IMR-90 (cell line): ENCODE measurements around the gene GTF2H3. TPM values are rescaled to one million over a fixed set of nuclear protein-coding genes. Genes with fewer than 3 reads are reported as not detected.

Source experiments
- ATAC-seq: fragments of 200-7000 bp; cut with Tn5 transposase; 2 replicates; pipeline ENCODE4 v1.9.1; 2020; ENCODE audit warnings: low read depth, mild to moderate bottlenecking, moderate library complexity
- BruUV-seq: library from RNA; stranded (reverse); fragments of 400-500 nt; replicated peaks from 2 replicates; lab custom pipeline; 2021; lab: Mats Ljungman, UMichigan
- CTCF ChIA-PET: fragments of 300-600 bp; formaldehyde crosslinking; extraction: SDS; loops from one replicate; lab custom pipeline; 2021; ENCODE audit warnings: antibody characterized with exemption; lab: Yijun Ruan, JAX
- POLR2A ChIA-PET: fragments of 300-600 bp; sonication (Branson Sonifier 250); formaldehyde crosslinking; loops from one replicate; lab custom pipeline; 2022; ENCODE audit warnings: antibody characterized with exemption; ENCODE audit not compliant: unreplicated experiment; lab: Charles Lee
- DNase-seq: peaks from one replicate; pipeline ENCODE4 v3.0.0; 2013
- H2AFZ ChIP-seq: replicated peaks from 2 replicates; pipeline ENCODE3; 2013; ENCODE audit warnings: low read length, mild to moderate bottlenecking; ENCODE audit not compliant: poor library complexity
- H2AK5ac ChIP-seq: 2 replicates; pipeline ENCODE4 v1.6.1; 2013; ENCODE audit warnings: low read depth, low read length, inconsistent platforms
- H2AK9ac ChIP-seq: replicated peaks from 2 replicates; pipeline ENCODE3; 2013; ENCODE audit warnings: mild to moderate bottlenecking, low read depth, low read length, moderate library complexity; ENCODE audit not compliant: poor library complexity
- H2BK120ac ChIP-seq: 2 replicates; pipeline ENCODE4 v1.6.1; 2013; ENCODE audit warnings: low read depth, low read length, inconsistent platforms
- H2BK15ac ChIP-seq: 3 replicates; pipeline ENCODE4 v1.6.1; 2013; ENCODE audit warnings: low read depth, low read length, inconsistent platforms
- H2BK20ac ChIP-seq: 2 replicates; pipeline ENCODE4 v1.6.1; 2013; ENCODE audit warnings: low read depth, mild to moderate bottlenecking, inconsistent platforms, low read length, moderate library complexity
- H2BK5ac ChIP-seq: 2 replicates; pipeline ENCODE4 v1.6.1; 2013; ENCODE audit warnings: mild to moderate bottlenecking, low read depth, low read length, inconsistent platforms; ENCODE audit not compliant: poor library complexity, severe bottlenecking
- H3K14ac ChIP-seq: replicated peaks from 2 replicates; pipeline ENCODE4 v1.6.1; 2013; ENCODE audit warnings: low read depth, low read length, inconsistent platforms
- H3K18ac ChIP-seq: 2 replicates; pipeline ENCODE4 v1.6.1; 2013; ENCODE audit warnings: low read depth, low read length, control low read depth
- H3K23ac ChIP-seq: 2 replicates; pipeline ENCODE4 v1.6.1; 2013; ENCODE audit warnings: low read depth, low read length, inconsistent platforms
- H3K27ac ChIP-seq: 2 replicates; pipeline ENCODE4 v1.5.1; 2013; ENCODE audit warnings: mild to moderate bottlenecking, control low read depth, low read length; ENCODE audit not compliant: insufficient read depth
- H3K27me3 ChIP-seq: 2 replicates; pipeline ENCODE4 v1.6.1; 2013; ENCODE audit warnings: low read length; ENCODE audit not compliant: control insufficient read depth, insufficient read depth
- H3K36me3 ChIP-seq: 2 replicates; pipeline ENCODE4 v1.6.1; 2013; ENCODE audit warnings: low read length, mixed read lengths; ENCODE audit not compliant: control insufficient read depth, insufficient read depth
- H3K4ac ChIP-seq: 2 replicates; pipeline ENCODE4 v1.6.1; 2013; ENCODE audit warnings: low read depth, low read length, inconsistent platforms
- H3K4me1 ChIP-seq: 2 replicates; pipeline ENCODE4 v1.6.1; 2013; ENCODE audit warnings: low read length, mixed read lengths; ENCODE audit not compliant: control insufficient read depth, insufficient read depth
- H3K4me2 ChIP-seq: 2 replicates; pipeline ENCODE4 v1.6.1; 2013; ENCODE audit warnings: low read depth, mild to moderate bottlenecking, control low read depth, low read length, moderate library complexity
- H3K4me3 ChIP-seq: 2 replicates; pipeline ENCODE4 v1.5.1; 2013; ENCODE audit warnings: low read depth, mild to moderate bottlenecking, control low read depth, low read length, moderate library complexity; ENCODE audit not compliant: insufficient read depth
- H3K56ac ChIP-seq: 2 replicates; pipeline ENCODE4 v1.6.1; 2013; ENCODE audit warnings: low read length, inconsistent platforms; ENCODE audit not compliant: insufficient read depth; ENCODE audit errors: extremely low read depth
- H3K79me1 ChIP-seq, 2 experiments: 2 replicates each; pipeline ENCODE4 v1.6.1; 2013; ENCODE audit warnings: low read length in 2 of 2, inconsistent platforms in 1 of 2, low read depth in 1 of 2
- H3K9ac ChIP-seq: 2 replicates; pipeline ENCODE4 v1.6.1; 2013; ENCODE audit warnings: low read depth, low read length, control low read depth
- H3K9me1 ChIP-seq: 2 replicates; pipeline ENCODE4 v1.6.1; 2013; ENCODE audit warnings: low read length, inconsistent platforms; ENCODE audit not compliant: insufficient read depth
- H3K9me3 ChIP-seq: 2 replicates; pipeline ENCODE4 v1.6.1; 2013; ENCODE audit warnings: low read length; ENCODE audit not compliant: control insufficient read depth, insufficient read depth
- H4K20me1 ChIP-seq: 2 replicates; pipeline ENCODE4 v1.6.1; 2013; ENCODE audit warnings: low read length, inconsistent platforms; ENCODE audit not compliant: insufficient read depth
- H4K5ac ChIP-seq: 2 replicates; pipeline ENCODE4 v1.6.1; 2013; ENCODE audit warnings: mild to moderate bottlenecking, low read depth, low read length, control low read depth
- H4K8ac ChIP-seq, 2 experiments: 2 replicates each; pipeline ENCODE4 v1.6.1; 2013; ENCODE audit warnings: low read depth in 2 of 2, low read length in 2 of 2, control low read depth in 1 of 2, inconsistent platforms in 1 of 2
- H4K91ac ChIP-seq: 2 replicates; pipeline ENCODE4 v1.6.1; 2013; ENCODE audit warnings: low read depth, low read length, inconsistent platforms; ENCODE audit not compliant: insufficient read depth
- RFX5 ChIP-seq: IDR thresholded peaks from 2 replicates; pipeline ENCODE4 v1.8.0; 2012; ENCODE audit warnings: low read depth, mild to moderate bottlenecking, low read length, moderate library complexity
- USF2 ChIP-seq: fragments of 150-350 bp; IDR thresholded peaks from 2 replicates; pipeline ENCODE4 v1.6.1; 2017; ENCODE audit warnings: mild to moderate bottlenecking, antibody characterized with exemption, low read length, low read depth
- WGBS, 2 experiments: methylation state at CpG; one replicate each; pipeline versions ENCODE4 v1.1.5 to v1.1.7; 2013; ENCODE audit warnings: missing lambda C conversion rate in 2 of 2; ENCODE audit not compliant: insufficient read length in 1 of 2; ENCODE audit errors: extremely low coverage in 2 of 2; 5-methylcytosine and 5-hydroxymethylcytosine counted together
- dilution Hi-C: fragments of 300-500 bp; cut with HindIII; formaldehyde crosslinking; loops from one replicate; pipeline ENCODE4 v1.14.3; 2018; ENCODE audit warnings: low sequenced_read_pairs; ENCODE audit not compliant: unreplicated experiment
- in situ Hi-C: fragments of 300-500 bp; cut with MboI; formaldehyde crosslinking; loops from 3 replicates; pipeline ENCODE4 v1.14.3; 2019; ENCODE audit warnings: low sequenced_read_pairs, inconsistent platforms, mixed read lengths
- intact Hi-C: fragments of 100-400 bp; cut with micrococcal nuclease; formaldehyde crosslinking; loops from 2 replicates; pipeline ENCODE4 v1.10.0; 2022
- polyA plus RNA-seq, 3 experiments: library from polyadenylated mRNA; depleted of rRNA; stranded (reverse); fragments of >200 nt; gene quantifications; 2 replicates each; pipeline ENCODE4 v1.2.3, GENCODE V29; 2012; ENCODE audit warnings: low replicate concordance in 1 of 3
- total RNA-seq: library from RNA; depleted of rRNA; stranded (reverse); fragments of >200 nt; gene quantifications from 2 replicates; pipeline ENCODE4 v1.2.3, GENCODE V29; 2012

Gene GTF2H3
- total and polyA plus RNA-seq, 2 of the 4 experiments (the other 2 are of a cell fraction): 22.2 to 80.3 TPM

DNA sequence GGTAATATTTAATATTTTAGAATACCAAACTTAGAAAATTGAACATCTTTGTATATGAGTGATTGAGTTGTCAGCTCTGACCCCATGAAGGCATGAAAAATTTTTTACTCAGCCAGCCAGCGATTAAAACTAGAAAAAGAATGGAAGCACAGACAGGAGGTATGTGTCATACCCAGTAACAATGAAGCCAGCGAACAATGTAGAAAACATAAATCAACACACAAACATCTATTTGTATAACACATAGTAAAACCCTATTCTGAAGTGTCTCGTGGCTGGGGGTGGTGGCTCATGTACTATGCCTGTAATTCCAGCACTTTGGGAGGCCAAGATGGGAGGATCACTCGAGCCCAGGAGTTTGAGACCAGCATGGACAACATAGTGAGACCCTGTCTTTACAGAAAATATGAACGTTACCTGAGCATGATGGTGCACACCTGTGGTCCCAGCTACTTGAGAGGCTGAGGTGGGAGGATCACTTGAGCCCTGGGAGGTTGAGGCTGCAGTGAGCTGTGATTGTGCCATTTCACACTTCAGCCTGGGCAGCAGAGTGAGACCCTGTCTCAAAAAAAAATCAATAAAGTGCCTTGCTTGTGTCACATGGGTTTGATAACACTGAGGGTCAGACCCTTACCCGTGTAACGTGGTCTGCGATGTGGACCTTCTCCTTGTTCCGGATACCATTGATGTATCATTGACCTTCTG is 43.1 kb downstream of the GTF2H3 start:
- Histone ChIP-seq H3K18ac (no peak overlapping the region), H2BK5ac (no peak overlapping the region), H3K14ac (no peak overlapping the region), H3K4me2 (no peak overlapping the region), H2BK15ac (no peak overlapping the region), H2AK9ac (no peak overlapping the region), H3K4ac (no peak overlapping the region), H2AFZ (no peak overlapping the region), H3K79me1 (peaks cover 3 to 8% of the 10 kb centered on the region in 2 experiments; a peak in 2 of 4 replicates), H2BK20ac (no peak overlapping the region), H4K91ac (no peak overlapping the region), H2AK5ac (no peak overlapping the region), H4K5ac (no peak overlapping the region), H3K23ac (no peak overlapping the region), H3K9me1 (no peaks in the 10 kb centered on the region), H3K56ac (no peak overlapping the region), H3K9ac (no peak overlapping the region), H4K8ac (no peak overlapping the region), H3K9me3 (no peaks in the 10 kb centered on the region), H3K27me3 (no peaks in the 10 kb centered on the region), H3K36me3 (peaks cover 8% of the 10 kb centered on the region), H3K4me3 (no peak overlapping the region), H3K4me1 (0 out of 2 replicates have a peak, but pooled peaks cover 2% of the 10 kb centered on the region), H3K27ac (no peak overlapping the region), H4K20me1 (no peaks in the 10 kb centered on the region), H2BK120ac (no peak overlapping the region)
- 100% methylated on average over 1 of the region's 9 CpGs; no CpG with 5 or more reads in 1 of the 2 experiments for WGBS, 2 experiments
- intact Hi-C loops: no loop called here
- dilution Hi-C loops: no loop called here
- in situ Hi-C loops: no loop called here
- ChIA-PET CTCF (no interaction called here), POLR2A (no interaction called here)
- ATAC-seq (no peak), DNase-seq (no peak)
- no TSS peak for BruUV-seq
- TF ChIP-seq USF2 (no peak), RFX5 (no peak)
